GM12878 (cell line): ENCODE results near the gene SIGLEC10. TPM values are rescaled to one million over a fixed set of nuclear protein-coding genes. Genes with fewer than 3 reads are reported as not detected.

Source experiments
- CBX5 ChIP-seq: sonication (generic); IDR thresholded peaks from 2 replicates; pipeline ENCODE4 v1.6.1; 2016; ENCODE audit warnings: low read depth, moderate library complexity, mild to moderate bottlenecking, inconsistent platforms
- DPF2 ChIP-seq: fragments of 450-650 bp; IDR thresholded peaks from 2 replicates; pipeline ENCODE4 v1.6.1; 2017; ENCODE audit warnings: mild to moderate bottlenecking
- GABPA ChIP-seq: IDR thresholded peaks from 2 replicates; pipeline ENCODE4 v1.6.1; 2014; ENCODE audit warnings: antibody characterized with exemption, low read depth, mild to moderate bottlenecking, inconsistent platforms
- MTA3 ChIP-seq: IDR thresholded peaks from 2 replicates; pipeline ENCODE4 v1.6.1; 2012; ENCODE audit warnings: low read length, inconsistent platforms, borderline replicate concordance
- RAD21 ChIP-seq: IDR thresholded peaks from 2 replicates; pipeline ENCODE4 v1.6.1; 2011; ENCODE audit warnings: mild to moderate bottlenecking, low read depth, low read length, moderate library complexity; ENCODE audit not compliant: insufficient read depth
- RFX5 ChIP-seq: IDR thresholded peaks from 2 replicates; pipeline ENCODE4 v1.6.1; 2011; ENCODE audit warnings: low read depth, low read length, improper control_type of control experiment
- SMARCA5 ChIP-seq: fragments of 450-650 bp; IDR thresholded peaks from 2 replicates; pipeline ENCODE4 v1.6.1; 2017; ENCODE audit warnings: mild to moderate bottlenecking
- SP1 ChIP-seq: IDR thresholded peaks from one replicate; pipeline ENCODE4 v1.6.1; 2011; ENCODE audit warnings: low read depth, low read length
- SREBF1 ChIP-seq: IDR thresholded peaks from 2 replicates; pipeline ENCODE4 v1.6.1; 2012; ENCODE audit warnings: mild to moderate bottlenecking, low read length
- TCF3 ChIP-seq: IDR thresholded peaks from 2 replicates; pipeline ENCODE4 v1.6.1; 2012; ENCODE audit warnings: low read depth, mild to moderate bottlenecking, low read length, borderline replicate concordance; ENCODE audit not compliant: insufficient read depth
- polyA plus RNA-seq, 11 experiments: library from polyadenylated mRNA; depleted of rRNA in 4 of 11; unstranded in 6 of 11; stranded (reverse) in 5 of 11; fragments of >200 nt; fragmentation: Nextera tagmentation in 4 of 11; fragmentation: Illumina TruSeq in 1 of 11; extraction: Ambion mirVana in 4 of 11; extraction: Trizol in 1 of 11; gene quantifications; 1 replicate in 1 of 11; 2 replicates in 10 of 11; pipeline versions ENCODE4 v1.2.1 to v1.2.3, GENCODE V29; 2011 to 2016; ENCODE audit warnings: inconsistent platforms in 2 of 11, missing spikeins in 2 of 11, low read depth in 1 of 11
- total RNA-seq, 4 experiments: library from RNA; depleted of rRNA in 3 of 4; stranded (reverse); fragments of >200 nt in 3 of 4; fragmentation: Illumina TruSeq in 1 of 4; extraction: Trizol in 1 of 4; gene quantifications; 2 replicates each; pipeline versions ENCODE4 v1.2.1 to v1.2.3, GENCODE V29; 2013 to 2021
- TF ChIP-seq, protein P1 (sequence below): IDR thresholded peaks from 2 replicates; pipeline ENCODE4 v1.6.1; 2012; ENCODE audit warnings: mild to moderate bottlenecking, low read depth, low read length
- TF ChIP-seq, protein P2 (sequence below): fragments of 450-650 bp; formaldehyde crosslinking; IDR thresholded peaks from 2 replicates; pipeline ENCODE4 v1.4.0; 2022; ENCODE audit warnings: mild to moderate bottlenecking, moderate library complexity
- TF ChIP-seq, protein P3 (sequence below): IDR thresholded peaks from 2 replicates; pipeline ENCODE4 v1.6.1; 2011; ENCODE audit warnings: borderline replicate concordance, low read depth, mild to moderate bottlenecking, moderate library complexity, mixed read lengths, low read length; ENCODE audit not compliant: insufficient read depth; ENCODE audit errors: extremely low read length
- TF ChIP-seq, protein P4 (sequence below): fragments of 450-650 bp; IDR thresholded peaks from 2 replicates; pipeline ENCODE4 v1.6.1; 2016; ENCODE audit warnings: mild to moderate bottlenecking
- TF ChIP-seq, protein P5 (sequence below), 3 experiments: IDR thresholded peaks in 2 of 3; conservative IDR thresholded peaks in 1 of 3; 2 replicates each; pipeline ENCODE4 v1.5.1; 2011; ENCODE audit warnings: low read depth in 3 of 3, low read length in 3 of 3, mild to moderate bottlenecking in 3 of 3, control low read depth in 2 of 3, moderate library complexity in 2 of 3, inconsistent platforms in 1 of 3, mixed read lengths in 1 of 3; ENCODE audit not compliant: control insufficient read depth in 2 of 3, insufficient read depth in 1 of 3; ENCODE audit errors: extremely low read depth in 1 of 3
- TF ChIP-seq, protein P6 (sequence below): IDR thresholded peaks from 2 replicates; pipeline ENCODE4 v1.6.1; 2012; ENCODE audit warnings: low read depth, low read length, improper control_type of control experiment

Gene SIGLEC10
- total and polyA plus RNA-seq, 10 of the 15 experiments (the other 5 are each of a cell fraction or from before 2014, with no cell fraction given), result 2.3 to 16.8 (median 7.8) TPM

DNA sequence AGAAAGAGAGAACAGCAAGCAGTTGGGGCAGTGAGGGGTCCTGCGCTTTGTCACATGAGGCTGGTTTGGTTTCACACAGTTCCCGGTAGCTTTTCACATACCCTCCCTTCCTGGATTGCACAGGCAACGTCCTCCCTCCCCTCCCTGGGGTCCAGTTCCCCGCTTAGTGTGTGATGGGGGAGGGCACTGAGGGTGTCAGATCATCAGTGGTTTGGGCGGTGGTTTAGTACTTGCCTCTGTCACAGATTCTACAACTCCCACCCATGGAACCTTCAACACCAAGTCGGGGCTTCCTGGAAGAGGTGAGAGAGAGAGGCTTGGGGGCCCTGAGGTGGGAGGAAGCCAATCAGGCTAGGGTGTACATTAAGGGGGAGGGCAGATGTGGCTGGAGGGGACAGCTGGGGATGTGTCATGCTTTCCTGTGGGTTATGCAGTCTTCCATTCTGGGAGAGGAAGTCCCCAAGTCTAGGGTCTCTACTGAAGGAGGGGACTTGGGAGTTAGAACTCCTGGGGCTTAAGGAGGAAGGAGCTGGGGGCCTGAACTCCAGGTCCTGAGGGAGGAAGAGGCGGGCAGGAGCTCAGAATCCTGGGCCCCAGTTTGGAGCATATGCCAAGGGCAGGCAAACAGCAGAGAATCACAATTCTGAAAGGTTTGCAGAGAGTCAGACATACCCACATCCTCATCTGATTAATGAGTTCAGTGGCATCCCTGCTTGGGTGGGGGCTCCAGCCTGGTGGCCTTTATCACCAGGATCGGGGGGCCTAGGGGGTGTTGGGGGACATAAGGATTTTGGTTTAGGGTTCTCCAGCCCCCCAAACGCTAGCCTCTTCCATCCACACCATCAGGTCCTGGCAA, 44.6 kb downstream of the SIGLEC10 start, which contains the start of gene NKG7 (continued):
- TF ChIP-seq, protein P1, sequence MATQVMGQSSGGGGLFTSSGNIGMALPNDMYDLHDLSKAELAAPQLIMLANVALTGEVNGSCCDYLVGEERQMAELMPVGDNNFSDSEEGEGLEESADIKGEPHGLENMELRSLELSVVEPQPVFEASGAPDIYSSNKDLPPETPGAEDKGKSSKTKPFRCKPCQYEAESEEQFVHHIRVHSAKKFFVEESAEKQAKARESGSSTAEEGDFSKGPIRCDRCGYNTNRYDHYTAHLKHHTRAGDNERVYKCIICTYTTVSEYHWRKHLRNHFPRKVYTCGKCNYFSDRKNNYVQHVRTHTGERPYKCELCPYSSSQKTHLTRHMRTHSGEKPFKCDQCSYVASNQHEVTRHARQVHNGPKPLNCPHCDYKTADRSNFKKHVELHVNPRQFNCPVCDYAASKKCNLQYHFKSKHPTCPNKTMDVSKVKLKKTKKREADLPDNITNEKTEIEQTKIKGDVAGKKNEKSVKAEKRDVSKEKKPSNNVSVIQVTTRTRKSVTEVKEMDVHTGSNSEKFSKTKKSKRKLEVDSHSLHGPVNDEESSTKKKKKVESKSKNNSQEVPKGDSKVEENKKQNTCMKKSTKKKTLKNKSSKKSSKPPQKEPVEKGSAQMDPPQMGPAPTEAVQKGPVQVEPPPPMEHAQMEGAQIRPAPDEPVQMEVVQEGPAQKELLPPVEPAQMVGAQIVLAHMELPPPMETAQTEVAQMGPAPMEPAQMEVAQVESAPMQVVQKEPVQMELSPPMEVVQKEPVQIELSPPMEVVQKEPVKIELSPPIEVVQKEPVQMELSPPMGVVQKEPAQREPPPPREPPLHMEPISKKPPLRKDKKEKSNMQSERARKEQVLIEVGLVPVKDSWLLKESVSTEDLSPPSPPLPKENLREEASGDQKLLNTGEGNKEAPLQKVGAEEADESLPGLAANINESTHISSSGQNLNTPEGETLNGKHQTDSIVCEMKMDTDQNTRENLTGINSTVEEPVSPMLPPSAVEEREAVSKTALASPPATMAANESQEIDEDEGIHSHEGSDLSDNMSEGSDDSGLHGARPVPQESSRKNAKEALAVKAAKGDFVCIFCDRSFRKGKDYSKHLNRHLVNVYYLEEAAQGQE, result no peak
- TF ChIP-seq RAD21, result 0 out of 2 replicates have a peak, but pooled peaks have one; percentile 3
- TF ChIP-seq, protein P2, sequence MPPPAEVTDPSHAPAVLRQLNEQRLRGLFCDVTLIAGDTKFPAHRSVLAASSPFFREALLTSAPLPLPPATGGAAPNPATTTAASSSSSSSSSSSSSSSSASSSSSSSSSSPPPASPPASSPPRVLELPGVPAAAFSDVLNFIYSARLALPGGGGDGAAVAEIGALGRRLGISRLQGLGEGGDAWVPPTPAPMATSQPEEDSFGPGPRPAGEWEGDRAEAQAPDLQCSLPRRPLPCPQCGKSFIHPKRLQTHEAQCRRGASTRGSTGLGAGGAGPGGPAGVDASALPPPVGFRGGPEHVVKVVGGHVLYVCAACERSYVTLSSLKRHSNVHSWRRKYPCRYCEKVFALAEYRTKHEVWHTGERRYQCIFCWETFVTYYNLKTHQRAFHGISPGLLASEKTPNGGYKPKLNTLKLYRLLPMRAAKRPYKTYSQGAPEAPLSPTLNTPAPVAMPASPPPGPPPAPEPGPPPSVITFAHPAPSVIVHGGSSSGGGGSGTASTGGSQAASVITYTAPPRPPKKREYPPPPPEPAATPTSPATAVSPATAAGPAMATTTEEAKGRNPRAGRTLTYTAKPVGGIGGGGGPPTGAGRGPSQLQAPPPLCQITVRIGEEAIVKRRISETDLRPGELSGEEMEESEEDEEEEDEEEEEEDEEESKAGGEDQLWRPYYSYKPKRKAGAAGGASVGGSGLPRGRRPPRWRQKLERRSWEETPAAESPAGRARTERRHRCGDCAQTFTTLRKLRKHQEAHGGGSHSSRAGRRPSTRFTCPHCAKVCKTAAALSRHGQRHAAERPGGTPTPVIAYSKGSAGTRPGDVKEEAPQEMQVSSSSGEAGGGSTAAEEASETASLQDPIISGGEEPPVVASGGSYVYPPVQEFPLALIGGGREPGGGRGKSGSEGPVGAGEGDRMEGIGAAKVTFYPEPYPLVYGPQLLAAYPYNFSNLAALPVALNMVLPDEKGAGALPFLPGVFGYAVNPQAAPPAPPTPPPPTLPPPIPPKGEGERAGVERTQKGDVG (CRISPR knock-in tag), result no peak
- TF ChIP-seq, protein P3, sequence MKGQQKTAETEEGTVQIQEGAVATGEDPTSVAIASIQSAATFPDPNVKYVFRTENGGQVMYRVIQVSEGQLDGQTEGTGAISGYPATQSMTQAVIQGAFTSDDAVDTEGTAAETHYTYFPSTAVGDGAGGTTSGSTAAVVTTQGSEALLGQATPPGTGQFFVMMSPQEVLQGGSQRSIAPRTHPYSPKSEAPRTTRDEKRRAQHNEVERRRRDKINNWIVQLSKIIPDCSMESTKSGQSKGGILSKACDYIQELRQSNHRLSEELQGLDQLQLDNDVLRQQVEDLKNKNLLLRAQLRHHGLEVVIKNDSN, result no peak
- peak; percentile 5 for TF ChIP-seq SP1
- no peak for TF ChIP-seq TCF3
- TF ChIP-seq, protein P4, sequence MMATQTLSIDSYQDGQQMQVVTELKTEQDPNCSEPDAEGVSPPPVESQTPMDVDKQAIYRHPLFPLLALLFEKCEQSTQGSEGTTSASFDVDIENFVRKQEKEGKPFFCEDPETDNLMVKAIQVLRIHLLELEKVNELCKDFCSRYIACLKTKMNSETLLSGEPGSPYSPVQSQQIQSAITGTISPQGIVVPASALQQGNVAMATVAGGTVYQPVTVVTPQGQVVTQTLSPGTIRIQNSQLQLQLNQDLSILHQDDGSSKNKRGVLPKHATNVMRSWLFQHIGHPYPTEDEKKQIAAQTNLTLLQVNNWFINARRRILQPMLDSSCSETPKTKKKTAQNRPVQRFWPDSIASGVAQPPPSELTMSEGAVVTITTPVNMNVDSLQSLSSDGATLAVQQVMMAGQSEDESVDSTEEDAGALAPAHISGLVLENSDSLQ, result peak; percentile 54; the same call in 1 of the 2 replicates
- TF ChIP-seq, protein P5, sequence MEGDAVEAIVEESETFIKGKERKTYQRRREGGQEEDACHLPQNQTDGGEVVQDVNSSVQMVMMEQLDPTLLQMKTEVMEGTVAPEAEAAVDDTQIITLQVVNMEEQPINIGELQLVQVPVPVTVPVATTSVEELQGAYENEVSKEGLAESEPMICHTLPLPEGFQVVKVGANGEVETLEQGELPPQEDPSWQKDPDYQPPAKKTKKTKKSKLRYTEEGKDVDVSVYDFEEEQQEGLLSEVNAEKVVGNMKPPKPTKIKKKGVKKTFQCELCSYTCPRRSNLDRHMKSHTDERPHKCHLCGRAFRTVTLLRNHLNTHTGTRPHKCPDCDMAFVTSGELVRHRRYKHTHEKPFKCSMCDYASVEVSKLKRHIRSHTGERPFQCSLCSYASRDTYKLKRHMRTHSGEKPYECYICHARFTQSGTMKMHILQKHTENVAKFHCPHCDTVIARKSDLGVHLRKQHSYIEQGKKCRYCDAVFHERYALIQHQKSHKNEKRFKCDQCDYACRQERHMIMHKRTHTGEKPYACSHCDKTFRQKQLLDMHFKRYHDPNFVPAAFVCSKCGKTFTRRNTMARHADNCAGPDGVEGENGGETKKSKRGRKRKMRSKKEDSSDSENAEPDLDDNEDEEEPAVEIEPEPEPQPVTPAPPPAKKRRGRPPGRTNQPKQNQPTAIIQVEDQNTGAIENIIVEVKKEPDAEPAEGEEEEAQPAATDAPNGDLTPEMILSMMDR (IDR thresholded peaks at IDR 0.05 in 2 of 3, conservative IDR thresholded peaks at IDR 0.05 in 1 of 3; ENCODE audit: control insufficient read depth in 2 of 3, extremely low read depth in 1 of 3, insufficient read depth in 1 of 3, low read depth in 3 of 3, low read length in 3 of 3), result no peak
- no peak for TF ChIP-seq GABPA
- TF ChIP-seq, protein P6, sequence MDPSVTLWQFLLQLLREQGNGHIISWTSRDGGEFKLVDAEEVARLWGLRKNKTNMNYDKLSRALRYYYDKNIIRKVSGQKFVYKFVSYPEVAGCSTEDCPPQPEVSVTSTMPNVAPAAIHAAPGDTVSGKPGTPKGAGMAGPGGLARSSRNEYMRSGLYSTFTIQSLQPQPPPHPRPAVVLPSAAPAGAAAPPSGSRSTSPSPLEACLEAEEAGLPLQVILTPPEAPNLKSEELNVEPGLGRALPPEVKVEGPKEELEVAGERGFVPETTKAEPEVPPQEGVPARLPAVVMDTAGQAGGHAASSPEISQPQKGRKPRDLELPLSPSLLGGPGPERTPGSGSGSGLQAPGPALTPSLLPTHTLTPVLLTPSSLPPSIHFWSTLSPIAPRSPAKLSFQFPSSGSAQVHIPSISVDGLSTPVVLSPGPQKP, result no peak
- TF ChIP-seq DPF2, result no peak
- TF ChIP-seq SMARCA5, result no peak
- no peak for TF ChIP-seq RFX5
- no peak for TF ChIP-seq SREBF1
- TF ChIP-seq CBX5, result no peak
- TF ChIP-seq MTA3, result 0 out of 2 replicates have a peak, but pooled peaks have one; percentile 28
